TTC549 (cell line): Measurements from ENCODE around the gene SLC38A11.

Experiments
- FAIRE-seq: peaks from 2 replicates; lab custom pipeline; 2012; peaks lifted over from hg19 to GRCh38; lab: Jason Lieb, UNC

The SLC38A11 gene

DNA sequence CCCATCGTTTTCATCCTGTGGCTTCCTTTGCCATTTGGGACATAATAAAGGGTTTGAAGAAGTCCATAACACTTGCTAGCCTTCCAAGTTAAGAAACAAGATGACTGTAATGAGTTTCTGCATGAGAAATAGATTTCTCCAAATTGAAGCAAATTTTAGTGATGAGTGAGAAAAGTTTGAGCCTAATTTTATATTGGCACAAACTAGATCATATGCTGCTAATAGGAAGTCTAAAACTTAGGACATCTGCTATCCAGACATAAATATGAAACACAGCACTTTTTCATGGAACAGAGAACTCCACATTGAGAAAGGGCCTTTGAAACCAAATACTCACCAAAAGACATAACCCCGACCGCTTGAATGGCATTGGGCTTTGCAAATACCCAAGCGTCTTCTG, 39.8 kb downstream of the SLC38A11 start:
- no peak for FAIRE-seq

DNA sequence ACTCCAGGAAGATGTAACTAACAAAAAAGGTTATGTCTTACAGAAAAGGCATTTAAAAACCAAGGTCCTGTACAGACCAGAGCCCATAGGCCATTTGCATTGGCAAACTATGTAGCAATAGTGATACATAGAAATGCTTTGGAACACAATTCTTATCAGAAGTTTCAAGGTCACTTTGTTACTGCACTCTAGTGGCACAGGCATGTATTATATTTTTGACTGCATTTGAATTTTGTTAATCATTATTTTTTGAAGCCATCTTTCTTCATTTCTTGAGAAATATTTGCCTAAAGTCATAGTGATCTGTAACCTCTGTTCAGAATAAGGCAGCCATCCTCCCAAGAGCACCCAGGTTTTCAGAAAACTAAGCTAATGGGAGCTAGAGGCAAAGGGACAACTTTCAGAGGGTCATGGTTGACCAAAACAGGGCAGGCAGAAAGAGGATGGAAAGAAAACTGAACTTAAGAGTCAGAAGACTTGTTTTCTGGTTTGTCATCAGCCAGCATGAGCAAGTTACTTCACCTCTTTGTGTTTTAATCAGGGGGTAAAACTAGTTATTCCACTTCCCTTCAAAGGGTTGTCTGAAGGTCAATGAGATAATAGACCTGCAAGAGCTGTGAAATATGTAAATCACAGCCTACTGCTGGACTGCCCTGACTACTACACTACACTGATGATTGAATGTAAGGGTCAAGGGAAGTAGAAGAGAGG, 41.5 kb downstream of the SLC38A11 start:
- FAIRE-seq = peak; percentile 13

DNA sequence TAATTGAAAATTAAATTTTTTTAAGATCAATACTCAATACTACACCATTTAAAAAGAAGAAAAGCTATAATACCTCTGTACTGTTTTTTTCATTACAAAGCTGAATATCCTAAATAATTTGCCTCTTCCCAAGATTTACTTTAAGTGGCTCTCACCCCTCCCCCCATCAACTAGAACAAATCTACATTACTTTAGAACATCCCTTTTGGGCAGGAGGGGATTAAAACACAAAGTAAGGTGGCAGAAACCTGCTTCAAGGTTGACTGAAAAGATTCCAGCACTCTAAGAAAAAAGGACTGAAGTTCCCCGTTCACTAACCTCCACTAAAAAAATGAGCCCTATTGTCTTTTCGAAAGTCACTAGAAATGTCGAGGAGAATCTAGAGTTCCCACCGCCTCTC, 42.3 kb downstream of the SLC38A11 start:
- no peak for FAIRE-seq

DNA sequence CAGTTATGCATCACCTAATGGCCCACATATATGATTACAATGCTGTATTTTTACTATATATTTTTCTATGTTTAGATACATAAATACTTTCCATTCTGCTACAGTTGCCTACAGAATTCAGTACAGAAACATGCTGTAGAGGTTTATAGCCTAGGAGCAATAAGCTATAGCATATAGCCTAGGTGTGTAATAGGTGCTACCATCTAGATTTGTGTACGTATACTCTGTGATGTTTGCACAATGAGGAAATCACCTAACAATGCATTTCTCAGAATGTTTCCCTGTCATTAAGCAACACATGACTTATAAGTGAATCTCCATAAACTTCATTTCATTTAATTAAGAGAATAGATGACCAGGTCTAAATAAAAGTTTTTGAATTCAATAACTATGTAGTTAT, 43.5 kb downstream of the SLC38A11 start:
- FAIRE-seq = no peak

DNA sequence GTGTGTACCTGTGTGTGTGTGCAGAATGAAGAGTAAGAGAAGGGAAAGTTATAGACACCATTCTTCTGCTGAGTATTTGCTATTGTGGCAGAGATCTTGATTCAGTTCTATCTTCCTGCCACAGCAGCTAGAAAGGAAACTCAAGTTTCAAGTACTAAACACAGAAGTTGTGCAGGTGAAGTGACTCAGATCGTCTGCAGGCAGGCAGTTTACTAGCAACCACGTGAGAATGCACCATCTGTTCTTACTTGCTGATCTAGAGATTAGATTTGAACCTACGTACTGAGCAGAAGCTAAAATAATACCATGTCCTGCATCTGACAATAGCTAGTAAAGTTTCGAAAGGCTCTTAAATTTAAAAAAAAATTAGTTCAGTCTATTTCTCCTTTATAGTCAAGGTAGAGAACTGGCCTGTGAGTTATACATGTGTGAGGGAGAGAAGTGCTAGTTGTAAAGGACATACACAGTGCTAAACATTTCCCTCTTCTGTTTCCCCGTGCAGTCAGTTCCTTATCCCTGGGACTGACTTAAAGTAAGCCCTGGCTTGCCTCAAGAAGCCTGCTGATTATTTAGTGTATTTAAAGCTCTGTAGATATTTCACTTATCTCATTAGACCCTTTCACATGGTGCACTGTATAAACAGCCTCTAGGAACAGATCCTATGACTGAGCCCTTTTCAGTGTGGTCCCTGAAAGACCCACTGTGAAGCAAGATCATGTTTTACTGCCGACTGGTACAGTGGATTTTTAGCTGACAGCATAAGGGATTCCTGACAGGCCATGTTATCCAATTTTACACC, 45.0 kb downstream of the SLC38A11 start:
- no peak for FAIRE-seq

DNA sequence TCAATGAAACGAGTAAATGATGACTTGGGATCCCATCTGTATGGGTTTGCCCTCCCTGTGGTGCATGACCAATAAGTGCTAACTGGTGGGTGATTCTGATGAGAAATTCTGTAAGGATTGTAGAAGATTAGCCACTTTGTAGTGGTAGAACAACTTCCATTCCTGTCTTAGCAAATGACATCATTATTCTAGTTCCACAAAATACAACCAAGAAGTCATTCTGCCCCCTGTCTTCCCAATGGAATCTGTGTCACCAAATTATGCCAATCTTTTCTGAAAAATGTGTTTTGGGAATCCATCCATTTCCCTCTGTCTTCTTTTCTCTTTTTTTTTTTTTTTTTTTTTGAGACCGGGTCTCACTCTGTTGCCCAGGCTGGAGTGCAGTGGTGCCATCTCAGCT, 48.4 kb downstream of the SLC38A11 start:
- no peak for FAIRE-seq

DNA sequence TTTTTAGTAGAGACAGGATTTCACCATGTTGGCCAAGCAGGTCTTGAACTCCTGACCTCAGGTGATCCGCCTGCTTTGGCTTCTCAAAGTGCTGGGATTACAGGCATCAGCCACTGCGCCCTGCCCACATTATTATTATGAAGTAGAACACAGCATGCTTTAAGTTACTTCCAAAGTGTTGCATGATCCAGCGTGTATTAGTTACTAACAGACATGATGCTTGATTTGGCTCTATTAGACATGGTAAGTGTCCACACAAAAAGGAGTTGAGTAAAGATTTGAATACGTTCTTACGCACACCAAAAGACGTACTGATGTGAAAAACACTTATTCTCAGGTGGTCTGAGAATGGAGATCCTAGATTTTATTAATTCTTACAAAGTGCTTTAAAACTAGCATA, 50.0 kb downstream of the SLC38A11 start:
- FAIRE-seq = no peak

DNA sequence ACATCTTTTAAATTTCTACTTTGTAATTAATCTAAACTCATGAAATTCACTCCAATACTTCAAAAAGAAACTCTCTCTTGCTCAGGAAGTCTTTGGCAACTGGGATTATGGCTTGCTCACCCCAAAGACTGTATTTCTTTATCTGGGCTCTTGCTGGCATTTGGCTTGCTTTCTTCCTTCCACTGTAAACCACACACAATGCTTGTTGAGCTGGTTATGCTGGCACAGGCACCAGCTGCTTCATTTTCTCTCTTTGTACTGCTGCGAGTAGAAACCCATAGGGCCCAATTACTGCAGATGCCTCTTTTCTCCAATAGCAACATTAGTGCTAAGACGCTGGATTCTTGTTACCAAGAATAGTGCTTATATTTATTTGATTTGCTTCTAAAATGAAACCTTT, 51.4 kb downstream of the SLC38A11 start:
- no peak for FAIRE-seq

DNA sequence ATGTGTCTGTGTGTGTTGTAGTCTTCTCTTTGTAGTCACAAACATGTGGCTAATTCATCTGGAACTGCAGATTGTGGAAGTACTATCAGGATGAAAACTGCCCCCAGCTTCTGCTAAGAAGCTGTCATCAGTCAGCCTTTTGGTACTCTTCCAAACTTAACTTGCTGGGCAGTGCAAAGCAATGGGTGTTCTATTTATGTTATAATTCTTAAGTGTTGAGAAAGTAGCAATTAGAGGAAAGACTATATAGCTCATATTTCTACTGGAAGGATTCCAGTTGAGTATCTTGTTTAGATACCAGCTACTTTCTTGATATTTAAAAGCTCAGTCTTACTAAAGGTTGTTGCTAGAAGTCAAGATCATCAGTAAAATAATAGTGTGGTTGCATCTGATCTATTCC, 52.1 kb downstream of the SLC38A11 start:
- FAIRE-seq = no peak

DNA sequence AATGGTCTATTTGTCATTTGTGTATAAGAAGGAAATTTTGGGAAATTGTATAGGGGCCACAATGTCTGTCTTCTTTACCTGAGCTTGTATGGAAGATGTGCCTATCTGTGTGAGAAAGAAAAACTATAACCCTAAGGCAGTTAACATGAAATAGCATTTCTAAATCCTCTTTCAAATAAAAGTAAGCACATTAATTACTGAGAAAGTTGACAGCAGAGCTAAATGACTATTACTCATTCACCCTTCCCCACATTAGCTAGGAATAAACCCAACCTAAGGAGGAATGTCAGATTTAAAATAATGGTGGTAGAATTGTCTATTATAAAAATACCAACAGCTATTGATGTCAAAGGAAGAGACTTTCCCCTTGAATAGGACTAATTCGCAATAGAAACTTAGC, 56.2 kb downstream of the SLC38A11 start:
- FAIRE-seq = no peak

DNA sequence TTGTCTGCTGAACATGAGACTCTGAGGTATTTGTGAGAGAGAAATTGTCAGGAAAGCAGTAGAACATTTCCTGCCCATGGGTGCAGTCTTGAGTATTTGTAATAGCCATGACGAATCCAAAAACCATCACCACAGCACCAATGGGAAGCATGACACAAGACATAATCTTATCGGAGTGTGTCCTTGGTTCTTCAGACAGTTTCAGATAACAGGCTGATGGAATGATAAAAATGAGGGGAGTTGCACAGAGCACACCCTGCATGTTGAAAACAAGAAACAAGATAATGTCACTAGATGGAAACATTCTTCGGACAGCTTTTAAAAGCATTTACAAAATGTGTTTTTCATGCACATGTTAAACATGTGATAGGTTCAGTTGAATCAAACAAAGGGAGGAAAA, 56.9 kb downstream of the SLC38A11 start:
- no peak for FAIRE-seq

DNA sequence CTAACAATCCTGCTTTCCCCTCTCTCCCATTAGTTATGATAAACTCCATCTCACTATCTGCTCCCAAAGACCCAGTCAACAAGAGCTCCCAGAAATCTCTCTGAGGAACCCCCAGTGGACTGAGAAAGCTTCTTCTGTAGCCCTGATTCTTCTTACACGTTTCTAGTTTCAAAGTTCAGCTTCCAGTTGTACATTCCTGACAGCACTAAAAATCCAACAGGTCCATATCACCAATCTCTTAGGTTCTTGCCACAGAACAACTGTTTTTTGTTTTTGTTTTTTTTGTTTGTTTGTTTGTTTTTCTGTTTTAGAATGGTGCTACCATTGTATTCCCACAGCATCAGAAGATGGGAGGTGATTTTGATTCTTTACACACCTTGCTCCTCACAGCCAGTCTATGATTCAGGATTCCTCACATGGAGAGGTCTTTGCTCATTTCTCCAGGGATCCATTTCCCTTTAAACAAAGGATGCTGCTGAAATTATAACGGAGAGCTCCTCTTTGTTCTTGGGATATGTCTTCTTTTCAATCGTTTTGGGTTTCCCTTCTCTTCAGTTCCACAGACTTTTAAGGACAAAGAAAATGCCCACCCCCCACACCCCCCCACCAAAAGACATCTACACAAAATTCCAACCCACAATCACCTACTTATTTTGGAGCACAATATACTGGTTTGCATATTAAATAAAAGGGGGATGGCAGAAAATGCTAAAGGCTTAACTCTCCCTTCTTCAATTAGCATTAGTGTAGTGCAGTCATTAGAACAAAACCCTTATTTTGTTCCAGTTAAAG, 57.7 kb downstream of the SLC38A11 start:
- FAIRE-seq = no peak

DNA sequence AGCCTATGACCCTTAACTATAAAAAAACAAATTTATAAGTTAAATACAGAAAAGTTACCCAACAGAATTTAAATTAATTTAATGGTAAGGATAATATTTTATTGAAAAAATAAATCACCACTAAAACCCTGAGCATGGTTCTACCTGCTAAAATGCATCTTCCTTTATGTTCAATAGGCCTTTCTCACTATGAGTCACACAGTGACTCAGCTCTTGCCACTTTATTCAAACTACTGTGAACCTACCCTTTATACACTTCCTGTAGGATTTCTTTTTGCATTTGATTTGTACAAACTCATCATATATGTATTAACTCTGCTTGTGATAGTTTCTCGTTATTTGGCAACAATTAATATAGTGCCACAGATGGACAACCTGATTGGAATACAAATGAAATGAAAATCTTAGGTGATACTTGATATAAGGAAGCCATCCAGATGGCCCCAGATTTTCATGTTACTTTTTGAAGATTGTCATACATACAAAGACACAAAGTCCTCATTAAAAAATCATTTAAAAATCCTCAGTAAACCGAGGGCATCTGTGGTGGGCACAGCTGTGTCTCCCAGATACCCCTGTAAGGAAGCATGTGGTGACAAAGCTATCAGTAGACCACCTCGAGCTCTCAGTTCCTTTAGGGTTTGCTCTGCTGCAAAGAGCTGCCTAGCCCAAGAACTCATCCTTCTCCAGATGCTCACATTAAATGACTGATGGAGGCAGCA, 58.5 kb downstream of the SLC38A11 start:
- FAIRE-seq = no peak

DNA sequence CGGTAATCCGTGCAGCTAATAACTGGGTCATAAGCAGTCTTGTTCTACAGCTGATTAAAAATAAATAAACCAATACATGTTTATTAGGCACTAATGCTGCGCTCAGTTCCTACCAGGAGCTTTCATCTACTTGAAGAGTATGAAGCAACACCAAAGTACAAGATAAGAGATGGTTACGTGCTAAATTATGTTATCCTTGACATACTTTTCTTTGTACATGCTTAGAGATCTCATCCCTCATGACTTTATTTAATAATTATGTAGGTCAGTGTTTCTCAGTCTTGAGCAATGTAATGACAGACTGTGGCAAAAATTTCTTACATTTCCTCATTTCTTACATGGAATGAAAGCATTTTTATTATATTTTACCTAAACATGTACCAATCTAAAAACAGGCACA, 59.1 kb downstream of the SLC38A11 start:
- FAIRE-seq = no peak

DNA sequence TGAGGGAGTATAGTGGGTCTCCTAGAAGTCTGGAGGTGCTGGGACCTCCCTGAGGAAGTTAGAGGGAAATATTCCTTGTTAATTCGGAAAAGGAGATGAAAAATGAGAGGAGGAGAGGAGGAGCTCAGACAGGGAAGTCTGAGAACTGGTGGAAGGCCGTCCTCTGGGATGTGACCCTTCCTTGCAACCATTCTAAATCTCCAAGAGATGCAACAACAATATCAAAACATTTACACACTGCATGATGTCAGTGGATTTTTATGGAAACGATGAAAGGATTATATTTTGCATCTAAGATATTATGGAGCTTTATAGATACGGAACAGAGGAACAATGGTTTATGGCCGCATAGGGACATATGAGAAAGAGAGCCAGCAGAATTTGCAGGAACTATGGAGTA, 63.9 kb downstream of the SLC38A11 start:
- no peak for FAIRE-seq

DNA sequence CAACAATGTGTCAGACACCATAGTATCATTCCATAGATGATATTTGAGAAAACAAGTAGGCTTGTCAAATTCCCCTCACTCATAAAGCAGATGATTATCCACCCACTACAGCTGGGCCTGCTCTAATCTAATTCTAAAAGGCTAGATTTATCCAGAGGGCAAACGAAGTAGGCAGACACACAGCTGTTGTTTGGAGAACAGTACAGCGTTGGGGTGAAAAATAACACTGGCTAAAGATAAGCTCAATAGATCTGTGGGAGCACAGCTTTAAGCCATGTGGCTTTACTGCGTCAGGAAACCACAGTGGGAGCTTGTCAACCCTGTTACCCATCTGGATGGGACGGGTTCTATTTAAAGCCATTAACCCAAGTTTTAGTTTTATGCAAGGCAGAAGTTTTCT, 64.8 kb downstream of the SLC38A11 start:
- FAIRE-seq = no peak

DNA sequence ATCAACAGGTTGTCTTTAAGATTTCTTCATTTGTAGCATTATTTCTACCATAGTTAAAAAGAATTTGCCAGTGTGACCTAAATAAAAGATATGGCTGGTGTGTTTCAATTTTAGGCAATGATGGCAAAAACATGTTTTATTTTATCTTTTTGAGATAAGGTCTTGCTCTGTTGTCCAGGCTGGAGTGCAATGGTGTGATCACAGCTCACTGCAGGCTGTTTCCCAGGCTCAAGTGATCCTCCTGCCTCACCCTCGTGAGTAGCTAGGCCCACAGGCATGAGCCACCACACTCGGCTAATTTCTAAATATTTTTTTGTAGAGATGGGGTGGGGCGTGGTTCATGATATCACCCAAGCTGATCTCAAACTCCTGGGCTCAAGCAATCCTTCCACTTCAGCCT, 66.7 kb downstream of the SLC38A11 start:
- no peak for FAIRE-seq

DNA sequence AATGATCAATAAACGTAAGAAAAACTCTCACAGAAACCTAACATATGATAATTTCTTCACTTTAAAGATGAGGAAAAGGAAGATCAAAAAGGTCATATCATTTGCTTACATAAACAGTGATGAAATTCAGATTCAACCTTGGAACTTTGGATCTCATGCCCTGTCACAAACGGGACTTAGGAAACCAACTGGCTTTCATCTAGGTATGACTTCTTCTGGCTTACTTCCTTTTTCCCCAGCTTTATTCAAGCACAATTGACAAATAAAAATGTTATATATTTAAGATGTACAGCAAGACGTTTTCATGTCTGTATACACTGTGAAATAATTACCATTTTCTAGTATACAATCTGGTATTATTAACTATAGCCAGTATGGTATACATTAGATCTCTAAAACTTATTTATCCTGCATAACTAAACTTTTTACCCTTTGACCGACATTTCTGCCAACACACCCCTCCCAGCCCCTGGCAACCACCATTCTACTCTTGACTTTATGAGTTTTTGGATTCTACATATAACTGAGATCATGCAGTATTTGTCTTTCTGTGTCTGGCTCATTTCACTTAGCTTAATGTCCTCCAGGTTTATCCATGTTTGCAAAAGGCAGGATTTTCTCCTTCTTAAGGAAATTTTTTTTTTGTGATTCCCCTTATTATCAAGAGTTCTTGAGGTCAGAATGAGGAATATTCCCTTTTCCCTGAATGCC, 67.7 kb downstream of the SLC38A11 start:
- no peak for FAIRE-seq

DNA sequence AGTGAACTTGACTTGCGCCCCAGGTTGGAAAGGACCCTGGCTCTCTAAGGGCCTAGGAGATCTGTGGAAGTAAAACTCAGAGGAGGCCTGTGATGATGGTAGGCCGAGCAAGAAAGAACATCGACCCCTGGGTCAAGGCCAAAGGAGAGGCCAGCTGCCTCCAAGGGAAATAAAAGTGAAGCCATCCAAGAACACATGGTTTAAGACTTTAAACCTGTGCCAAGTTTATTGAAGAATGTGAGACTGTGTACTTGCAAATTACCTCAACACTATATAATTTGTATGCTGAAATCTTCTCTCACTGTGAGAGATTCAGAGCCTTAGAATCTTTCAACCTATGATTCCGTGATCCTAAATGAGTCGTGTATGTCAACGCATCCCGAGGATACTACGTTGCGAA, 73.0 kb downstream of the SLC38A11 start:
- FAIRE-seq = no peak

DNA sequence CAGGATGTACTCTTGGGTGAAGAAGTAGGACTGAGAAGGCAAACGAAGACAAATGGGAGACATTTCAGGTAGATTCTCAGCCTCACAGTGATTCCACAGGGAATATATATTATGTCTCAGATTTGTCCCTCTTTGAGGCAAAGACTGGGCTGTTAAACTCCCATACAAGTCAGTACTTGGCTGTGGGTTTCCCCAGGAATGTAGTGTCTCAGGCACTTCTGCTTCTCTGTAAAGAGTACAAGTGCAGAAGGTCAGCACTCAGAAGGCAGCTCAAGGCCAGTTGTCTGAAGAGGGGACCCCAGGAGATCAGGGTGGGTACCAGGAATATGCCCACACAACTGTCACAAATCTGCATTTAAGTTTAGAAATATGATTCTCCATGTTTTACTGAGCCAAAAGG, 73.8 kb downstream of the SLC38A11 start:
- FAIRE-seq = no peak

DNA sequence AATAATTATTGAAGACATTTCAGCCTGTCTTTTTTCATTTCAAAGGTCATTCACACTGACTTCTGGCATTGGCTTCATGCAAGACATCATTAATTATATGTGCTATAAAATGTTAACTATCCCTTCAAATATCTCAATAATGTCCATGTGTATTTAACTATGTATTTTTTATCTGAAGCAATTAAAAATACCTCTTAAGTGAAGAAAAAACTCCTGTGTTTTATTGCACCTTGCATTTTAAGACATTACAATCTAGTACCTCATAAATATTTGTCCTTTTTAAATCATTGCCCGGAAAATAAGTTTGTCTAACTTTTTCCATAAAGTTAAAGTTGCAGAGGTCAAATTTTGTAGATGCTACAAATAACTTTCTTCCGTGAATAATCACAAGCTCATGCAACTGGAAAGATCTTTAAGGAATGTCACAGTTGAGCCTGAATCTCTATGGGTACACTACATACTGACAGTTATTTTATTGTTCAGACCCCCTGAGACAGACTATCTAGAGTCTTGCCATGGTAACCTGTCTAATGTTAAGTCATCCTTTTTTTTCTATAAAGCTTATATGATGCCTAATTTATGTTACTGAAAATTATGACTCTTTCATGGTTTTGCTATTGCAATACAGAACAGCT, 75.3 kb downstream of the SLC38A11 start:
- no peak for FAIRE-seq
